T-helper 2 cell (primary cell): ENCODE measurements around the gene WDR1.

Experiments used
- DNase-seq, 5 experiments: peaks; one replicate each; pipeline versions ENCODE4 v3.0.0 to v3.0.0-alpha.2; 2012 to 2022

WDR1 gene

DNA sequence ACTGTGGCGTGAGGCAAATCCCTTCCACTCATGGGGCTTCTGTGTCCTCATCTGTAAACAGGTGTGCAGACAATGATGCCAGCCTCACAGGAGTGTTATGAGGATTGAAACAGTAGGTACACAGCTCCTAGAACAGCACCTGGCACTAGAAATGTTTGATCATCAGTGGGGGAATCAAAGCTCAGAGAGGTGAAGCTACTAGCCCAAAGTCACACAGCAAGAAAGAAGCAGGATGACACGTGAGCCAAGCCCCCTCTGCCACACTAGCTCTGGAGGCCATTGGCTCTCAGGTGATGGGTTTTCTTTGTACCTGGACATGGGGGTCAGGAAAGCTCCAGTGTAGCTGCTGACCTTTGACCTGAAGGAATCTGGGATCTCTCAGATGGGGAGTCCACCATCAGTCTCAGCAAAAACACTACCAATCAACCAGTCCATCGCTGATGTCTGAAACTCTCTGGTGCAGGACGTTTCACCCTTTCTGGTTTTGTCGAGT lies 81.9 kb downstream of the WDR1 start:
- no peak for DNase-seq

DNA sequence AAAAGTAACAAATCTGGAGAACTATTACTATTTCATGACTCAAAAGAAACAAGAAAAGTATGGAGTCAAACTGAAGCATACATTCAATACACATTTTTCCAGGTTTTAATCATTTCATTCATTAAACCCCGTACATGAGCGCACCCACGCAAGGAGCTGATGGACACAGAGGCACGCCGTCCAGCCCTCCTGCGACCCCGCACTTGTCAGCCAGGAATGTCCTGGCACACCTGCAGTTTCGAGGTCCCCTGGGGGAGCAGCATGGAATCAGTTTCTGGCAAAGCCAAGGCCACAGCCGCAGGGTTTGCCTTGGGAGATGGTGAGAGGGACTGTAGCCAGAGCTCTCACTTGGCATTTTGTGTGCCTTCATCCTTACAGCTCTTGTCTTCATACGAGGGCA lies 82.5 kb downstream of the WDR1 start:
- no peak for DNase-seq

DNA sequence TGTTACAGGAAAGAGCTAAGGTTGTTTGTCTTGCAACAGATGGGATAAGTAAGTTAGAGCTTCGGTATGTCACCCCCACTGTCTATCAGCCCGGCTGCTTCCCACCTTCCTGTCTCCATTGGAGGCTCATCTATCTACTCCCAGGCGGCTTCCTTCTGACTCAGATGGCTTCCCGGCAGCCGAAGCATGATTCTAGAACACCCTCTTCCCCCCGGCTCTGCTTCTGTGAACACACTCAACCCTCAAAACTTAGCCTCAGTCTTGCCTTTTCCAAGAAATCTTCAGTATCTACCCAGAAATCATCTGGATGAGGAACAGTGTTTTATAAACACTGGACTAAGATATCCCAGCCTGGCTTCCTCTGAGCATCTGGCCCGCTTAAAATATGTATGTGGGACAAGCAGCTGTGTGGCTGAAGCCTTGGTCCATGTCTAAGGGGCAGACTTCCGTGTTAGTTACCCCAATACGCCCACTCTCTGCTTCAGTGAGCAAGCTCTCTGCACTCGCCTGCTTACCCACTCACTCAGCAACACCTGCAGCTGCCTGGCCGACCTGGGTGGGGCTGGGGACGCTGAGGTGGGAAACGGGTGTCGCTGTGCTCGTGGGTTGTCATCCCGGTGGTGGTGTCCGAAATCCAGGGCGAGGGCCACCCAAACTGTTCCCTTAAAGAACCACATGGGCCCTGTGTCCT lies 83.3 kb downstream of the WDR1 start:
- no peak for DNase-seq

DNA sequence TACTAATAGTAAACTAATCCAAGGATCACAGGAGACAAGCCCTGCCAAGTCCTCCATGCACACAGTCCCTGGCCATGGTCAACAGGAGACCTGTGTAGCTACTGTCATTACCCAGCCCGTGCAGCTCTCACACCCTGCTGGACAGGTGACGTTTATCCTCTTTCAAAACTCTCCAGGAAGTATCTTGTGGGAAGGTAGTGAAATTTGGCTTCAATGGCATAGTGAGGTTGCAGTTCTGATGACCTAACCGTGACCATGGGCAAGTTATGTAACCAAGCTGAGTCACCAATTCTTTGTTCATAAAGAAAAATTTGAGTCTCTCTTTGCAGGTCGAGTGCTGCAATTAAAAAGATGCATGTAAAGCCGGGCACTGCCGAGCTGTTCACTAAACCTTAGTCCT lies 84.0 kb downstream of the WDR1 start:
- no peak for DNase-seq

DNA sequence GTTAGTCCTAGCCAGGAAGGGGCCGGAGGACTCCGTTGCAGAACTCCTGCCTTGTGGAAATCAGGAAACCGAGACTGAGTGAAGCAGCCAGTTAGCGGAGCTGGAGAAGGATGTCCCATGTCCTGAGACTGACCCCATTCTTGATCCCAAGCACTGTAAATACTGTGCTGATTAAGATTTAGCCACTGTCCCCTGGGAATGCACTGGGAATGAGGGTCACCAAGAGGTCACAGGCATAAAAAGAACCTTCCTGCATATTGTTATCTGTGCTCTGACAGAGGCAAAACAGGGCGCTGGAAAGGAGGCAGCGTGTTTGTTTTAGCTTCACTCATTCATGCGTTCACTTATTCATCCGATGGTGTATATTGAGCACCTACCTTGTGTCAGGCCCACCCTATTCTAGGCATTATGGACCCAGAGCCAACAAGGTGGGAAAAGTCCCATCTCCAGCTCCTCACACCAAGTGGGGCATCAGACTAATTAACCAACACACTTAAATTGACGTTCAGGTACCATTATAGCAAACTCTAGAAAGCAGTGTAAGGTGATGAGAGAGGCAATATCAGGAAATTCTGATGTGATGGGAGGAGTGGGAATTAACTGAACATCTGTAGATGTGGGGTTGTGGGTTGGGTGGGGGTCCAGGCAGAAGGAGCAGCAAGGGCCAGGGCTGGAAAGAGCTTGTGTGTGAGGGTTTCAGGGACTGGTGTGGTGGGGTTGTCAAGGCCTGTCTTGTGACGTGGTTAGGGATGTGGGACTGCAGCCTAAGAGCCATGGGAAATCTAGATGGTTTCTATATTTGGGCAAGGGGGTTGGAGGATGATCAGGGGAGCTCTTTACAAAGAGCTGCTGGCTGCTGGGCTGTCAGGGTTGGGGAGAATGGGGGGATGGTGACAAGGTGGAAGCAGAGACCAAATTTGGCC lies 84.7 kb downstream of the WDR1 start:
- no peak for DNase-seq

DNA sequence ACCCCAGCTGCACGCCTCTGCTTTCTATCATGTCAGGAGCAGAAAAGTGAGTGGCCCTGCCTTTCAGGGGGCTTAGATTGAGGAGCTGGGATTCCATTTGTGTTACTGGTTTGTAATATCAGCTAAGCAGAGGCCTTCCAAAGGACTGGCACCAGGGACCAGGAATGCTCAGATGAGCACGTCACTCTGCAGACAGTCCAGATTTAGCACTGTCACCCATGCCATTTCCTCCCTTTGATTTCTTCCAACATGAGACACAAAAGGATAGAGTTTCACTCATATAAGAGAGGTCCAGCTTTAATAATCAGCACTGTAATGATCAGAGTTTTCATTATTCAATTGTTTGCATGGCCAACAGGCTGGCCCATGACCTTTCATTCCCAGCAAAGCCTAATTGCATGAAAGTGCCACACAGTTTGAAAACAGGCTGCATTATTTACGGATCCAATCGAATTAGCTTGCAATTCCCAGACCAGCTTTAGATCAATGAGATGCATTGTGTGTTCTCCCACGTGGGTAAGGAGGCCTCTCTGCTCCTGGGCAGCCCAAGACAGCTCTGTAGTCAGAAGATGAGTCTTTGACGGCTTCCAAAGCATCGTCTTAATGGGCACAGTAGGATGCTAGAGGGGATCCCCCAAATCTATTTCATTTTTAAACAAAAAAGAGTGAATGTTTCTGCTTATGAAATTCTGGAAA lies 85.5 kb downstream of the WDR1 start:
- DNase-seq = no peak

DNA sequence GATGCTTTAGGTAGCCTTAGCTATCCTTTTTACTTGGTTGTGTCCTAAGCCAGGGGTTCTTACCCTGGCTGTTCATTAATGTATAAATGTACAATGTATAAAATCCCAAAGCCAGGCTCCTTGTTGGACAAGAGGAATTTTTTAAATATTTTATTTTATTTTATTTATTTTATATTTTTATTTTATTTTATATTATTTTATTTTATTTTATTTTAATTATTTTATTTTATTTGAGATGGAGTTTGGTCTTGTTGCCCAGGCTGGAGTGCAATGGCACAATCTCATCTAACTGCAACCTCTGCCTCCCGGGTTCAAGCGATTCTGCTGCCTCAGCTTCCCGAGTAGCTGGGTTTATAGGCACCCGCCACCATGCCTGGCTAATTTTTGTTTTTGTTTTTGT lies 87.2 kb downstream of the WDR1 start:
- DNase-seq = no peak

DNA sequence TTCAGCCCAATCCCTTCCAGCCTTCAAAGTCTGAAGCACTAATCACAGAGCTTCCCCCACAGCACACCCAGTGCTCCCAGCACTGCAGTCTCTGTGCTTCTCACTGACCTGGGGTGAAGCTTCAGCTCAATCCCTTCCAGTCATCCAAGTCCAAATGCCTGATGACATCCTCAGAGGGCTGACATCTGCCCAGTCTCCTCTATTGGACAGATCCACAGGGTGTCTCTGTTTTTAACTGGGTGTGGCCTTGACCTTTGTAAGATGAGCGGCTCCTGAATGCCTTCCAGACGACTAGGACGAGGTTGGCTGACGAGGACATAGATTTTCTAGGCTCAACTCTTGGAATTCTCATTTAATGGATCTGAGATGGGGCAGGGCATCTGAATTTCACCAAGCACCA lies 87.7 kb downstream of the WDR1 start:
- no peak for DNase-seq

DNA sequence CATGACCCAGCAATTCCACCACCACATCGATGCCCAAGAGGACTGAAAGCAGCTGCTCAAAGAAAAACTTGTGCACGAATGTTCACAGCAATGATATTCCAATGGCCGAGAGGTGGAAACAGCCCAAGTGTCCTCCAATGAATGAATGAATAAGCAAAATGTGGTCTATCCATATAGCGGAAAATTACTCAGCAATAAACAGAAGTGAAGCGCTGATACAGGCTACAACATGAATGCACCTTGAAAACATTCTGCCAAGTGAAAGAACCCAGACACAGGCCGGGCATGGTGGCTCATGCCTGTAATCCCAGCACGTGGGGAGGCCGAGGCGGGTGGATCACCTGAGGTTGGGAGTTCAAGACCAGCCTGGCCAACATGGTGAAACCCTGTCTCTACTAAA lies 90.1 kb downstream of the WDR1 start:
- DNase-seq = no peak

DNA sequence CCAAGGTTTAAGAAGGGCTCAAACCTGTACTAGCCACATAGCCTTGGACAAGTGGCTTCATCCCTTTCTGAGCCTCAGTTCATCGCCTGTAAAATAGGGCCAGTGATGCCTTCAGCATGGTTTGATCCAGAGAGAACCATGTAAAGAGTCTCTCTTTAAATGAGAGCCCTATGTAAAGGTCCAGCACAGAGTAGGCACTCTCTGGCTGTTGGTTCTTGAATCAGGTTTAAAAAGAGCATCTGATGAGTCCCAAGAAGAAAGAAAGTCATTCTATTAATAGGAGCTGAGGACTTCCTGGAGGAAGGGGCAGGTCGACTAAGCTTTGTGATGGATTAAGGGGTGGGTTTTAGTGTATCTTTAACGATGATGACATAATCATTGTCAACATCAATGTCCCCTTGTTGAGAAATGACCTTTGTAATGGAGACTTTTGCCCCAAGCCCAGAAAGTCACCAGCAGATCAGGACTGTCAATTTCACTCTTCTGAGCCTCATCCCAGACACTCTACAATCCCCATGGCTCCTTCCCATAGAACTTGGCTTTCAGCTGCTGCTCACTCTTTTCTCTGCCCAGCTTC lies 91.3 kb downstream of the WDR1 start:
- no peak for DNase-seq
